Kidney (tissue), 14 donors: ENCODE measurements around the gene LY6G6D. TPM values are rescaled to one million over a fixed set of nuclear protein-coding genes. Genes with fewer than 3 reads are reported as not detected.

ENCODE experiments used
- DNase-seq, 5 donors: peaks; one replicate each; pipeline ENCODE4 v3.0.0-alpha.2; 2013 to 2020
- FAIRE-seq: peaks from 2 replicates; lab custom pipeline; 2012; peaks lifted over from hg19 to GRCh38; lab: Jason Lieb, UNC
- H3K27ac ChIP-seq, 2 donors: one replicate each; pipeline ENCODE4 v1.7.0; 2013; ENCODE audit warnings: low read depth in 2 of 2, low read length in 2 of 2, inconsistent platforms in 1 of 2
- H3K27me3 ChIP-seq: one replicate; pipeline ENCODE4 v1.7.1; 2013; ENCODE audit warnings: low read length, inconsistent platforms; ENCODE audit not compliant: control insufficient read depth, insufficient read depth
- H3K36me3 ChIP-seq, 3 donors: one replicate each; pipeline versions ENCODE4 v1.7.0 to v1.7.1; 2013; ENCODE audit warnings: low read length in 3 of 3, control low read depth in 1 of 3, inconsistent platforms in 1 of 3; ENCODE audit not compliant: insufficient read depth in 3 of 3, control insufficient read depth in 2 of 3
- H3K4me1 ChIP-seq, 3 donors: one replicate each; pipeline versions ENCODE4 v1.7.0 to v1.7.1; 2013; ENCODE audit warnings: low read length in 3 of 3, inconsistent platforms in 1 of 3, low read depth in 1 of 3; ENCODE audit not compliant: control insufficient read depth in 2 of 3, insufficient read depth in 2 of 3
- H3K4me3 ChIP-seq, 3 donors: one replicate each; pipeline versions ENCODE4 v1.7.0 to v1.8.1; 2013; ENCODE audit warnings: low read length in 3 of 3, control low read depth in 1 of 3, inconsistent platforms in 1 of 3
- H3K9ac ChIP-seq, 3 donors: one replicate each; pipeline versions ENCODE4 v1.7.0 to v1.7.1; 2013; ENCODE audit warnings: low read length in 3 of 3, control low read depth in 1 of 3, inconsistent platforms in 1 of 3
- H3K9me3 ChIP-seq, 3 donors: one replicate each; pipeline versions ENCODE4 v1.7.0 to v1.7.1; 2013; ENCODE audit warnings: low read length in 3 of 3, control low read depth in 1 of 3, inconsistent platforms in 1 of 3; ENCODE audit not compliant: control insufficient read depth in 2 of 3, insufficient read depth in 1 of 3
- intact Hi-C: fragments of 100-400 bp; cut with DNase I; formaldehyde crosslinking; loops from one replicate; pipeline ENCODE4 v1.11.1; 2022
- polyA plus RNA-seq: library from polyadenylated mRNA; stranded (reverse); fragments of 350-450 nt; fragmentation: Illumina TruSeq; extraction: RNeasy Lipid Tissue Mini Kit (QIAGEN cat#74804); gene quantifications from one replicate; pipeline ENCODE4 v1.2.3, GENCODE V29; 2014; ENCODE audit warnings: low read depth, low replicate concordance; ENCODE audit not compliant: insufficient read depth
- total RNA-seq: library from RNA; stranded (reverse); fragmentation: NEBNext Ultra II Directional; extraction: Animal tissue kit (Norgen Biotek cat#: 25700); gene quantifications from one replicate; pipeline ENCODE4 v1.2.1, GENCODE V29; 2021
- TF ChIP-seq, protein P1 (sequence below): IDR thresholded peaks from 3 replicates; pipeline ENCODE4 v1.5.1; 2012; ENCODE audit warnings: mild to moderate bottlenecking, moderate library complexity, borderline replicate concordance; ENCODE audit not compliant: insufficient read depth; ENCODE audit errors: extremely low read depth
- donor health status: control.
- donor health status: control.
- donor health status: control.
- donor health status: control.
- donor health status: control.
- donor health status: DM: yes; HTN: yes; CAD: no.
- donor health status: Normal renal cell carcinoma (clear cell type).

LY6G6D gene
- total and polyA plus RNA-seq, 2 donors from 2014 or later: not detected

- peaks cover 10 to 37% (median 32%) of the 10 kb centered on the region in 3 donors for H3K4me1 ChIP-seq
- TF ChIP-seq, protein P1, sequence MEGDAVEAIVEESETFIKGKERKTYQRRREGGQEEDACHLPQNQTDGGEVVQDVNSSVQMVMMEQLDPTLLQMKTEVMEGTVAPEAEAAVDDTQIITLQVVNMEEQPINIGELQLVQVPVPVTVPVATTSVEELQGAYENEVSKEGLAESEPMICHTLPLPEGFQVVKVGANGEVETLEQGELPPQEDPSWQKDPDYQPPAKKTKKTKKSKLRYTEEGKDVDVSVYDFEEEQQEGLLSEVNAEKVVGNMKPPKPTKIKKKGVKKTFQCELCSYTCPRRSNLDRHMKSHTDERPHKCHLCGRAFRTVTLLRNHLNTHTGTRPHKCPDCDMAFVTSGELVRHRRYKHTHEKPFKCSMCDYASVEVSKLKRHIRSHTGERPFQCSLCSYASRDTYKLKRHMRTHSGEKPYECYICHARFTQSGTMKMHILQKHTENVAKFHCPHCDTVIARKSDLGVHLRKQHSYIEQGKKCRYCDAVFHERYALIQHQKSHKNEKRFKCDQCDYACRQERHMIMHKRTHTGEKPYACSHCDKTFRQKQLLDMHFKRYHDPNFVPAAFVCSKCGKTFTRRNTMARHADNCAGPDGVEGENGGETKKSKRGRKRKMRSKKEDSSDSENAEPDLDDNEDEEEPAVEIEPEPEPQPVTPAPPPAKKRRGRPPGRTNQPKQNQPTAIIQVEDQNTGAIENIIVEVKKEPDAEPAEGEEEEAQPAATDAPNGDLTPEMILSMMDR: no peak
- H3K4me3 ChIP-seq: peak within 1 kb of the TSS; percentile 93 to 100 (median 98)
- no peaks in the 10 kb centered on the region for H3K27me3 ChIP-seq
- no peak for FAIRE-seq
- H3K9ac ChIP-seq: peak within 1 kb of the TSS; percentile 90 to 99 (median 99)
- intact Hi-C loops: no loop called here
- DNase-seq: peak; percentile 86 to 96 (median 92)
- peak within 1 kb of the TSS; percentile 98 to 99 for H3K27ac ChIP-seq
- H3K36me3 ChIP-seq: peaks cover 0 to 24% (median 14%) of the 10 kb centered on the region in 3 donors
- H3K9me3 ChIP-seq: no peaks in the 10 kb centered on the region
Measured at GRCh38 chr6:31736021-31736767, 21.0 kb downstream of the LY6G6D start, which contains the start of gene CLIC1. Gene CLIC1, minus strand, starts transcription at chr6:31736530. Its CDS starts 230 bp downstream, at chr6:31736300.

DNA sequence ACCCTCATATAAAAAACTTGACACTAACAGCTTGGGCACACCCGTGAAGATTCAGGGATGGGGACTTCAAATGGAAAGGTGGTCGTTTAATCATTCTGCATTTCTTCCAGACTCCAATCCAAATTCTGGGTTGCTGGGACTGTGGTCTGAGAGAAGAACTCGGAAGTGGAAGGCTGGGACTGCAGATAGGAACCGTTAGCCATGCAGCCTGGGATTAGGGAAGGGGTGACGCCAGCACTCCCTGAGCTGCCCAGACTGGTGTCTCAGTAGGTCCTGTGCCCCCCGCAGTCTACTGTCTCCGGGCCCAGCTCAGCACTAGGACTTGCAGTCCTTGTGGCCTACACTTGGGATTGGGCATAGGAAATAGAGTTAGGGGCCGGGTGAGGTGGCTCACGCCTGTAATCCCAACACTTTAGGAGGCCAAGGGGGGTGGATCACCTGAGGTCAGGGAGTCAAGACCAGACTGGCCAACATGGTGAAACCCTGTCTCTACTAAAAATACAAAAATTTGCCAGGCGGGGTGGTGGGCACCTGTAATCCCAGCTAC is 21.7 kb downstream of the LY6G6D start:
- FAIRE-seq (no peak), DNase-seq (peak in 1 of 5 donors; percentile 74)
- H3K27ac ChIP-seq: peak overlapping the region; percentile 98 to 99
- intact Hi-C loops: no loop called here
- peak overlapping the region; percentile 93 to 100 (median 98) for H3K4me3 ChIP-seq
- peaks cover 1 to 19% (median 10%) of the 10 kb centered on the region in 3 donors for H3K36me3 ChIP-seq
- TF ChIP-seq, protein P1: no peak
- H3K9ac ChIP-seq: peak overlapping the region; percentile 90 to 99 (median 99)
- H3K9me3 ChIP-seq: no peaks in the 10 kb centered on the region
- peaks cover 10 to 35% (median 32%) of the 10 kb centered on the region in 3 donors for H3K4me1 ChIP-seq
- H3K27me3 ChIP-seq: no peaks in the 10 kb centered on the region

DNA sequence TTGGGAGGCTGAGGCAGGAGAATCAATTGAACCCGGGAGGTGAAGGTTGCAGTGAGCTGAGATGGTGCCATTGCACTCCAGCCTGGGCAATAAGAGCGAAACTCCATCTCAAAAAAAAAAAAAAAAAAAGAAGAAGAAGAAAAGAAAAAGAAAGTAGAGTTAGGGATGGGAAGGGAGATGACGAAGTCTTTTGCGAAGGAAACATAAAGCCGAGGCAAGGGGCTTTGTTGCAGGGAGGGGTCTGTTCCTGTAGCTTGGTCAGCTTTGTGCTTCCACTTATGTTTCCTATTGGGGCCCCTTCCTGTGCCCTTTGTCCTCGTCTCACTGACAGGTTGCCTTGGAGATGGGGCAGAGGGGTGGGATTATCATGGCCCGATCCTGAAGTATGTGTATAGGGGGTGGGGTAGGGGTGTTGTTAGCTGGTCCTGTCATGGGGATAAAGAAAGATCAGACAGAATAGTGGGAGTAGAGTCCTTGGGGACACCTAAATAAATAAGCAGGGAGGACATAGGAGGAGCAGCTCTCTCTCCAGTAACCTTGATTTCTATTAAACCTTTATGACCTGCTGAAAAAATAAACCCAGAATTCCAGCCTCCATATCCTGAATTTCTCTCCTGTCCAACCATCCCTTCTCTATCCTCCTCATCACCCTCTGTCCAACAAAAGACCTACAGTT is 22.3 kb downstream of the LY6G6D start:
- no peak for FAIRE-seq
- Histone ChIP-seq H3K9ac (peak overlapping the region in 1 of 3 donors; percentile 62), H3K36me3 (peaks cover 2 to 13% (median 4%) of the 10 kb centered on the region in 3 donors), H3K27me3 (no peaks in the 10 kb centered on the region), H3K9me3 (no peaks in the 10 kb centered on the region), H3K4me1 (peaks cover 10 to 34% (median 32%) of the 10 kb centered on the region in 3 donors), H3K27ac (peak overlapping the region; percentile 87 to 92), H3K4me3 (peak overlapping the region in 2 of 3 donors; percentile 12 to 47)
- DNase-seq: peak; percentile 12 to 94 (median 92)
- TF ChIP-seq, protein P1: no peak
- intact Hi-C loops: no loop called here
